GM10266 (cell line): ENCODE measurements around the gene TARS3.

Source experiments
- DNase-seq: peaks from one replicate; pipeline ENCODE4 v3.0.0; 2012; ENCODE audit errors: extremely low spot score
- CTCF ChIP-seq: IDR thresholded peaks from 2 replicates; pipeline ENCODE4 v1.5.1; 2012; ENCODE audit warnings: mild to moderate bottlenecking, low read depth; ENCODE audit not compliant: control insufficient read depth, insufficient read depth; ENCODE audit errors: missing control alignments

Gene TARS3

GRCh38 chr15:101615414-101615985, 108.8 kb downstream of the TARS3 start:
- no peak for TF ChIP-seq CTCF
- no peak for DNase-seq

DNA sequence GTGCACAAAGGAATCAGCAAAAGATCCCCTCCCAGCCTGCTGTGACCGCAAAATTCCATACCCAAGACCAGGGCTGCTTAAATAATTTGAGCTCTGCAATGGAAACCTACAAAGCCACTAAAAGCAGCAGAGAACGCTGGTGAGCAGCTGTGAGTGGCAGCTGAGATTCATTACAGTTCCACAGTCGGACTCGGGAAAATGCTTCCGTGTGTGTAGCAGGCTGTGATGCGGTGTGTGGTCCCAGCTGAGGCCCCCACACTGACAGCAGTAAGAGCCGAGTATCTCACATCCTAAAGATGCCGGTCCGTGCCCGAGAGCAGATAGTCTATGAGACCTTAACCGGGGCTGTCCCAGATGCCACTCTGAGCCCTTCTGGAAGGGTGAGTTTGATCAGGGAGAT, 109.5 kb downstream of the TARS3 start:
- DNase-seq: no peak
- no peak for TF ChIP-seq CTCF

DNA sequence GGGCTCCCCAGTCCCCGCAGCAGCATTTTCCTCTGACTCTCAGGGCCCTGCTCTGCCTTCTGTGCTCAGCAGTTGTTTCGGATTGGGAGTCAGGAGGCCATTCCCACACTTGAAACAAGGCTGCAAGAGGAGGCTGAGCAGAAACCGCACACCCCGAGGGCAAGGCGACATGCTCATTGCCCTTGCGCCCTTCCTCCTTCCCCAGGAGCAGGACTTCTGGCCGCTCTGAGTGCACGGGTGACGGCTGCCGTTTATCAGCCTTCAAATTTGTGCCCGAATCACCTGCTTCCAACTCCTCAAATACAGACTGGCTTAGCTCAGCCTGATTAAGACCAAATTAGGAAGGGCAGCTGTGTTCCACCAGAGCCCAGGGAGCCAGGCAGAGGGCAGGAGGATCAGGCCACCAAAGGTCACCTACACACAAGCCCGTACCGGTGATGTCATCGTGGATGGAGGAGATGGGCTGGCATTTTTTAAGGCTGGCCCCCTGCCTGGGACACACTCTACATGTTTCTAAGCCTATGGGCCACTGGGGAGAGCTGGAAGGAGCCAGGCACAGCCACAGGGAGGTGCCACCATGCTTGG, 110.2 kb downstream of the TARS3 start:
- TF ChIP-seq CTCF: no peak
- no peak for DNase-seq

GRCh38 chr15:101613130-101614000, 110.9 kb downstream of the TARS3 start:
- TF ChIP-seq CTCF: no peak
- no peak for DNase-seq

DNA sequence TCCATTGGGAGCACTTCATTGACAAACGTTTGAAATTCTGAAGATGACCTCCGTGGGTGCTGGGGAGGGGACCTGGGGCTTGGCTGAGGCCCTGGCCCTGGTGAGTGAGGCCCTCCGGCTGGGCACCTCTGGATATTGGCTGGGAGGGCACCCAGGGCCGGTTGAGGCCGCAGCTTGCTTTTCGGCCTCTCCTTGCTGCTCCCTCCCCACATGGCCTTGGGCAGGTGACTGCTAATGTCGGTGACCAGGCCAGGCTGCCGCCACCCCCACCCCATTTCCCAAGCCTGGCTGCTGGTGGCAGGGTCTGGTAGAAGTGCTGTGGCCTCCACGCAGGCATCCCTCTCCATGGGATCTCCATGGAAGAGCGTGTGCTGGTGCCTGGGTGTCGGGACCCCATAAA, 111.6 kb downstream of the TARS3 start:
- no peak for TF ChIP-seq CTCF
- no peak for DNase-seq

DNA sequence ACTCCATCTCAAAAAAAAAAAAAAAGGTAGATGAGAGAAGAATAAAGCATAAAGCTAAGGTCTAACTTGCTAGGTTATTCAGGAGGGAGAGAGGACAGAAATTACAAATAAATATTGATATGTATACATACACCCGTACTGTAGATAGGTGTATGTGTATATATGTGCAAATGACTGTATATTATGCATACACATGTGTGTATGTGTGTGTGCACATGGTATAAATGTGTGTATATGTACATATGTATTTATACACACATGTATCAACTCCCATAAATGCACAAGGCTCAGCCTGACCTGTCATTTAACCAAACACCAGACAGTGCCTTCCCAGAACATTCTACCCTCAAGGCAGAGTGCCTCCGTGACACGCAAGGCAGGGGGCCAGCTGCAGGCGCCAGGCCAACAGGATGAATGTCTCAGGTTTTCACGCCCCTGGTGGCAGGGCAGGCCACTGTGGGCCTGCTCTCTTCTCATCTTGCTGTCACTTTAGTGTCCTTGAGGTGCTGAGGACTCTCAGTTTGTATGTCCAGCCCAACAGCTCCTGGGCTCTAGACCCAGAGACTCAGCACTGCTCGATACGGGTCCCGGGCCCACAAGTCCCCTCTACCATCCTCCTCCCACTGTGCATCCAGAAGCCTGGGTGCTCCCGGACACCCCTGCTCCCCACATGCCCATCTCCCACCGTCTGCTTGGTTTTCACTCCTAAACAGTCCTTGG, 112.5 kb downstream of the TARS3 start:
- no peak for DNase-seq
- no peak for TF ChIP-seq CTCF
